ENCODE results near the gene SLC22A14.
"Not testable (repeated sequence)": the region's sequence is repeated elsewhere in the genome, so short reads cannot be mapped to it uniquely, and the experiment has no call there.

The SLC22A14 gene

DNA sequence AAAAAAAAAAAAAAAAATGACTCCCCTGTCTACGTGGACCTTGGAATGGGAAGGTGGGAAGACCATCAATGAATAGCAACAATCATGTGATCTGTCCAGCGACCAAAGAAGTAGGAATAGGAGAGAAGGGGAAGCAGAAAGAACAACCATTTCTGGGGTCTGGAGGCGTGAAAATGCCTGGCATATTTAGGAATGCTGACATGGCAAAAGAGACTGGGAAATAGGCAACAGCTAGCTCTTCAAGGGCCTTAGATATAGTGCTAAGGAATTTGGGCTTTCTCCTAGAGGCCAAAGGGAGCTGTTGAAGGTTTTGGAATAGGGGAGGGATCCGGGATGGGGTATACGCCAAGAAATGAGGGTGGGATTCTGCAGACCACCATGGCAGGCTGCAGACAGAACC, 10.5 kb upstream of the SLC22A14 start:
- no peak for DNase-seq

DNA sequence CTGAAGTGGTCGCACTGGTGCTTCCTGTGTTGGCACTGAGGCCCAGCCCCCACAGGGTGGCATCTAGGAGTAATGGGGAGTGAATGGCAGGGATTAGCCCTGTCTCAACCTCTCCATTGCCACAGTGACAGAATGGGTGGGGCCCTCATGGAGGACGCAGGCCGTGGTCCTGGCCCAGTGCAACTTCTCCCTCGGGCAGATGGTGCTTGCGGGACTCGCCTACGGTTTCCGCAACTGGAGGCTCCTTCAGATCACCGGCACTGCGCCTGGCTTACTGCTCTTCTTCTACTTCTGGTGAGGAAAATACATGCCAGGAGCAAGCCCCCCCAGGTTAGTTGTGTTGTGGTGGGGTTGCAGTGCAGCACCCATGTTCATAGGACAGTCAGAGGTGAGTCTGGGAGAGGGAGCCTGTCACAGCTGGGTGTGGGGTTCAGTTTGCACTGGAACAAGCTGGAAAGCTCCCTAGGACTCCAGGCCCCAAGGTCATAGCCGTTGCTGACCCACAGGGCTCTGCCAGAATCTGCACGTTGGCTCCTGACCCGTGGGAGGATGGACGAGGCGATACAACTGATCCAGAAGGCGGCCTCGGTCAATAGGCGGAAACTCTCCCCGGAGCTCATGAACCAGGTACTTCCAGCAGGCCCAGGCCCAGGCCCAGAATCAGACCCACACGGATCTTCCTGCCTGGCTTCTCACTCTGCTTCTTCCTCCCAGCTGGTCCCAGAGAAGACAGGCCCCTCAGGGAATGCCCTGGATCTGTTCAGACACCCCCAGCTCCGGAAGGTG, 7.0 kb upstream of the SLC22A14 start:
- no peak for DNase-seq

DNA sequence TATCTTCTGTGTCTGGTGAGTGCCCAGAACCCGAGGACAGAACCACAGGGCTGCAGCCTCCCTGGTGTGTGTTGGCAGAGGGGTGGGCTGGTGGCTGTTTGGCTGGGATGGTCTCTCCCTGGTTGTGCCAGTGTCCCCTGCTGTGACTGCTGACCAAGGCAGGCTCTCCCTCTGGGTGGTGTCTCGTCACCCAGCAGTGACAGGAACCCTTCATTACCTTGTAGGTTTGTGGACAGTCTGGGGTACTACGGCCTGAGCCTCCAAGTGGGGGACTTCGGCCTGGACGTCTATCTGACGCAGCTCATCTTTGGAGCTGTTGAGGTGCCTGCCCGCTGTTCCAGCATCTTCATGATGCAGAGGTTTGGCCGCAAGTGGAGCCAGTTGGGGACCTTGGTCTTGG, 6.4 kb upstream of the SLC22A14 start:
- no peak for DNase-seq

DNA sequence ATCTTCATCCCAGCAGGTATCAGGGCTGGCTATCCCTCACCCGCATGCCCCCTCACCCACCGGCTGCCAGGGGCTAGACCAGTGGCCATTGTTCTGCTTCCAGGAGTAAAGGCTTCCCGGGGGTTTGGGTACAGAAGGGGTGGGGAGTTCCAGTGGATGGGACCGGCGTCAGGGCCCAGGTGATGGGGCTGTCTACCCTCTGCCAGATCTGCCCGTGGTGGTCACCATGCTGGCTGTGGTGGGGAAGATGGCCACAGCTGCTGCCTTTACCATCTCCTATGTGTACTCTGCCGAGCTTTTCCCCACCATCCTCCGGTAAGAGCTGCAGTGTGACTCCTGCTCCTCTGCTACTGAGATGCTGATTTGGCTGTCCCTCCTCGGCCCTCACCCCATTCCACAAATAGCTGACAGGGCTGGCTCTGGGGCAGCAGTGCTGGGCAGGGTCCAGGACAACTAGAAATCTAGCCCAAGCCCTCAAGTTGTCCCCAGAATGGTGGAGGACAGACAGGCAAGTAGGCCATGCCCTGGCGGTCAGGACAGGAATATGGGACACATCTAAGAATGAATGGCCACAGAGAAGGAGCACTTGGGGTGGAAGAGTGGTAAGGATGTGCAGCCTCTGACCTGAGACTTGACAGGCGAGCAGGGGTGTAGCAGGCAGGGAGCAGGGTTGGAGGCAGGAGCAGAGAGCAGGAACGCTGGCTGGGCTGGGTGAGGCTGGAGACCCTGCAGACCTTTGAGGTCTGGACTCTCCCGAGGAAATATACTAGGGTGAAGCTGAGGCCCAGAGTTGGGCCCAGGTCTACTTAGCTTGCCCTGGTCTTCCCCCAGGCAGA, 5.8 kb upstream of the SLC22A14 start:
- DNase-seq: no peak

DNA sequence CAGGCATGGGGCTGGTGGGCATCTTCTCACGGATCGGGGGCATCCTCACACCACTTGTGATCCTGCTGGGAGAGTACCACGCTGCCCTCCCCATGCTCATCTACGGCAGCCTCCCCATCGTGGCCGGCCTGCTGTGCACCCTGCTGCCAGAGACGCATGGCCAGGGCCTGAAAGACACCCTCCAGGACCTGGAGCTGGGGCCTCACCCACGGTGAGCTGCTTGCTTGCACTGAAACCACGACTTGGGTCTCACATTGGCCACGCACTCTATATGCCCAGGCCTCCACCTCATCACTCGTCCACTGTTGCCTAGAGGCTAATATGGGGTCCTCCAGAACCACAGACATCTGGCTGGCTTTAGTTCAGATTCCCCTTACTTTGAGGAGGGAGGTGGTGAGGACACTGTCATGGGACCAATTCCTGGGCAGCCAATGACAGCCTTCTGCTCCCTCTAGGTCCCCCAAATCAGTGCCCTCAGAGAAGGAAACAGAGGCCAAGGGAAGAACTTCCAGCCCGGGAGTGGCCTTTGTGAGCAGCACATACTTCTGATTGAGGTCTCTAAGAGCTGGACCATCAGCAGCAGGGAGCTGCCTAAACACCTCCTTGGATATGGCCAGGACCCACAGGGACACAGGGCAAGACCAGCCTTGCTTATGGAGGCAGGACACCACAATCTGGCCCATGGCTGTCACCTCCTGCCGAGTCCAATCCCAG, 5.0 kb upstream of the SLC22A14 start:
- no peak for DNase-seq

DNA sequence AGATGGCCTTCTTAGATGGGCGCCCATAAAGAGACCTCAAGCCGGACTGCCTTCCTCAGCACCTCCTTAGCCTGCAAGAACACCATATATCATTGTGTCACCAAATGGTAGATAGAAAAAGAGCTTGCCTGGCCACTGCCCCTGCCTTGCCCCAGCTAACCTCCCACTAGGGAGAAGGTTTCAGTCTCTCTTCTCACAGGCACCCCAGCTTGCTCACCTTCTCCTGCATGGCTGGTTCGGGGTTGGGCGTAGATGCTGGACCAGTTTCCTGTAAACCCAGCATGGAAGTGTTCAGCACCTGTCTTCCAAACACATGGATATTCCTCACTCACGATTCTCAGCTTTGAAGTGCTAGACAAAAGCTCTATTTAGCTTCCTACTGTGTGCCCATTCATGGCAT, 3.3 kb upstream of the SLC22A14 start:
- DNase-seq: no peak

DNA sequence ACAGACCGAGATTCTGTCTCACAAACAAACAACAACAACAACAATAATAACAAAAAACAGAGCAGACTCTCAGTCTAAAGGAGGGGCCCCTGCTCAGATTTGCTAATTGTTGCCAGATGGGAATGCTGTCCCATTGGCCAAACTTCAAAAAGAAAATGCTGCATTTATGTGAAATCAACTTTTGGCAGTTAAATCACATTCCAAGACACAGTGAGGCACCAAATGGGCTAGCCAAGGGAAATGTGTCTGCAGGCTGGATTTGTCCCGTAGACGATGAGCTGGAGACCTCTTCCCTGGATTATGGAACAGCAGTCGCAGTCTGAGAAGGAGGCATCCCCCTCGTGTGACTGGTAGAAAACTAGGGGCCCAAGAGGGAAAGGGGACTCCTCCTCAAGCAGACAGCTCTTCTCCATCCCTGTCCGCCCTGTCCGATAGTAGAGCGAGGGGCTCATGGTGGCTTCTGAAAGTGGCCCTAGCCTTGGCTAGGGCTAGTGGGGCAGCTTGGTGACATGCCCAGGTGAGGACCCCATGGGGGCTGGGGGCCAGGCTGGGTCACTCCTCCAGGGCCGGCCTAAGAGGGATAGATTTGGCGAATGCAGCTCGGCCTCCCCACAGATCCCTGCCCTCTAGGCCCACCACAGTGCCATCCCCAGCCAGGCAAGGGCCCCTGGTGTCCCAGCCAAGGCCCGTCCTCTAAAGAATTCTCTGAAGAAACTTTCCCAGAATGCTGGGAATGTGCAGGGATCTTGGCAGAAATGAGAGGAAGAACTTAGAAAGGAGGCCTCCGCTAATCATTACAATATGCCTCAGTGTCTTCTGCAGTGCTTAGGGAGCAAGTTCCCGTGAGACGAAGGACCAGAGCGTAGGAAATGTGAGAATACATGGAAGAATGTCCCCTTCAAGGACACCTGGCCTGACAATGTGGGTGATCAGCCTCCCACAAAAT, 2.0 kb downstream of the SLC22A14 start:
- no peak for DNase-seq

DNA sequence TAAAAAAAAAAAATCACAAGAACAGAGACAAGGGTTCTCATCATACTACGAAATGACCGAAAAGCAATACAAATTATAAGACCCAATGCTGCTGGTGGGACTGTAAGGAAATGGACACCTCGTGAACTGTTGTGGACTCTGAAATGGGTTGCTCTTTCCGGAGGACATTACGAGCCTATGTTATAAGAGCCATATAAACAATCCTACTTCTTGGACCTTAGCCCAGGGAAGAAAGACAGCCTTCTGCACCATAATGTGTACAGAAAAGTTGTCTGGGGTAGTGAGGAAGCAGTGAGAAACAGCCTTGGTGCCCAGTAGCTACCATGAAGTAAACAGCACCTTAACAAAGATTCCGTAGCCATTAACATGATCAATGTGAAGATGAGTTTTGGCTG, 2.7 kb downstream of the SLC22A14 start:
- no peak for DNase-seq

DNA sequence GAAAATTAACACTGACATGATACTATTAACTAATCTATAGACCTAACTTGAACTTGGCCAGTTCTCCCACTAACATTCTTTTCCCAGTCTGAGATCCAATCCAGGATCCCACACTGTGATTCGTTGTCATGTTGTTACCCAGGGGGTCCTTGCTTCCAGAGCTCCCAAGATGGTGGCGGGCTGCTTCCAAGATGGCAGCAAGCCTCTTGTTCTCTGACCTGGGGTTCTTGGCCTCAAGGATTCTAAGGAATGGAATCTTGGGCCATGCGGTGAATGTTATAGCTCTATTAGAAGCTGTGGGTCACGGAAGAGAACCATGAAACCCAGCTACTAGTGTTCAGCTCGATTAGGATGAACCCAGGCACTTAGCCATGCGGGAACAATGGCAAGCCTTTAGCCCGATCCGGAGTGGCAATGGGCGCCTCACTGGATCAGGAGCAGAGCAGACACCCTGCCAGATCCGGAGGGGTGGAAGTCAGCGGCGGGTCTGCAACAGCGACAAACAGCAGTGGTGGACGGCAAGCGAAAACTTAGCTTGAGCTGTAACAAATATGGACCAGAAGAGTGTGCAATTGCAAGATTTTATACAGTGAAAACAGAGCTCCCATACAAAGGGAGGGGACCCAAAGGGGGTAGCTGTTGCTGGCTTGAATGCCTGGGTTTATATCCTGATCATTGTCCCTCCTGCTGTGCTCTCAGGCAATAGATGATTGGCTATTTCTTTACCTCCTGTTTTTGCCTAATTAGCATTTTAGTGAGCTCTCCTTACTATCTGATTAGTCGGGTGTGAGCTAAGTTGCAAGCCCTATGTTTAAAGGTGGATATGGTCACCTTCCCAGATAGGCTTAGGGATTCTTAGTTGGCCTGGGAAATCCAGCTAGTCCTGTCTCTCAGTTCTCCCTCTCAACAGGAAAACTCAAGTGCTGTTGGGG, 7.5 kb downstream of the SLC22A14 start:
- DNase-seq: not testable (repeated sequence)

DNA sequence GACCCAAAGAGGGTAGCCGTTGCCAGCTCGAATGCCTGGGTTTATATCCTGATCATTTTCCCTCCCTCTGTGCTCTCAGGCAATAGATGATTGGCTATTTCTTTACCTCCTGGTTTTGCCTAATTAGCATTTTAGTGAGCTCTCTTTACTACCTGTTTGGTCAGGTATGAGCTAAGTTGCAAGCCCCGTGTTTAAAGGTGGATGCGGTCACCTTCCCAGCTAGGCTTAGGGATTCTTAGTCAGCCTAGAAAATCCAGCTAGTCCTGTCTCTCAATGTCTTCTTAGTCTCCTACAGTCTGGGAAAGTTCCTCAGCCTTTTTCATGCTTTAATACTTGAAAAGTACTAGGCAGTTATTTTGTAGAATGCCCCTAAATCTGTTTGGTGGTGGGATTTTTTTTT, 15.0 kb downstream of the SLC22A14 start:
- not testable (repeated sequence) for DNase-seq

DNA sequence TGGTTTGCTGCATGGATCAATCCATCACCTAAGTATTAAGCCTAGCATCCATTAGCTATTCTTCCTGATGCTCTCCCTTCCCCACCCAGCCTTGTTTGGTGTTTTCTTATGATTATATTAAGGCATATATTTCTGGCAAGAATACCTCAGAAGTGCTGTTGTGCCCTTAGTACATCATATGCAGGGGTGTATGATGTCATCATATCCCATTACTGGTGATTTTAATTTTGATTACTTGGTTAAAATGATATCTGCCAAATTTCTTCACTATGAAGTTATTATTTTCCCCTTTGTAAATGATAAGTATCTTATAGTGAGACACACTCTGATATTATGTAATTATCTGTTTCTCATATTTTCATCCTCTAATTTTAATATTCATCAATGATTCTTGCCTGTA, 15.4 kb downstream of the SLC22A14 start:
- DNase-seq: no peak

DNA sequence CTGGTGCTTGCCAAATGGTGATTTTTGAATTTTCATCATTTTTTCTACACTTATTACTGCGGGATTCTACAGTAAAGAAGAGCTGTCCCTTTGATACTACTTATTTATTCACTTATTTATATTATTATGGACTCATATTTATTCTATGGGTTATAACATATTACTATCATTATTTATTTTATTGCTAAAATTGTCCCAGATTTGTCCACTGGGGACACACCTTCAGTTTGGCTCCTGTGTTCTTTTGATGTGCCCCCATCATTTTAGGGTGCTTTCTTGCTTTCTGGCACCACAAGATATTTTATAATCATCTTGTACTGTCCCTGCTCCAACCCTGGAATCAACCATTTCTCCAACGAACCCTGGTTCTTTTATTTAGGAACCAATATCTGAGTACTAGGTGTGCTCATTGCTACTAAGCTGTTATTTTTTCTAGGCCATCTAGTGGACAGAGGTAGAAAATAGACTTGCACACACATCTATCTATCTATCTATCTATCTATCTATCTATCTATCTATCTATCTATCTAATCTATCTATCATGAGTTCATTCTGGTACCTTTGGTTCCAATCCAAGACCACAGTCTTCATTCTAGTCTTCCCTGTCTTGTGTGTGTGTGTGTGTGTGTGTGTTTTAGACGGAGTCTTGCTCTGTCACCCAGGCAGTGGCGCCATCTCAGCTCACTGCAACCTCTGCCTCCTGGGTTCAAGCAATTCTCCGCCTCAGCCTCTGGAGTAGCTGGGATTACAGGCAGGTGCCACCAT, 16.0 kb downstream of the SLC22A14 start:
- no peak for DNase-seq

DNA sequence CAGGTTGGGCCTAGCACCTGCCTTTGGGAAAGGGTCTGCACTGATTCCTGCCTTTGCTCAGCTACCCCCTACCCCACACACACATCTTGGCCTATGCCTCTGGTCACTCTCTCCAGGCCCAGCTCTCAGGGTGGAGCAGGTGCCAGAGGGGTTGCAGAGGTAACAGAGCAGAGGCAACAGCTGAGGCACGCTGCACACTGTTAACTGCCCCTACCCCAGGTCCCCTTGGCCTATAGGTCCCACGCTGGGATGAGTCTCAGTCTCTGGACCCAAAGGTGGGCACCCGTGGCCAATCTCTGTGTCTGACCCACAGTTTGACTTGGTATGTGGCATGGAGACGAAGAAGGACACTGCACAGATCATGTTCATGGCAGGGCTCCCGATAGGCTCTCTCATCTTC, 24.8 kb downstream of the SLC22A14 start:
- no peak for DNase-seq

DNA sequence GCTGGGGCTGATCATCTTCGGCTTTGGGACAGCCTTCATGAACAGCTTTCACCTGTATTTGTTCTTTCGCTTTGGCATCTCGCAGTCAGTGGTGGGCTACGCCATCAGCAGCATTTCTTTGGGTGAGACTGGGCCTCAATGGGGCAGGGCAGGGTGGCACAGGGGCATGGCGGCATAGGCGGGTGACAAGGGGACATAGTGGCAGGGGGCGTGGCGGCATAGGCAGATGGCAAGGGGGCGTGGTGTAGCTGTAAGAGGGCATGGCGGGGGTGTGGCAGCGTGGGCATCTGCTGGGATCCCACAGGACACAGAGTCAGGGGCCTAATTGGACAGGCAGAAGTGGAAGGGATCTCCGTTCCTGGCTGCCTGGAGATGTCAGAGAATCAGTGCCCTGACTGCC, 25.5 kb downstream of the SLC22A14 start:
- DNase-seq: no peak

DNA sequence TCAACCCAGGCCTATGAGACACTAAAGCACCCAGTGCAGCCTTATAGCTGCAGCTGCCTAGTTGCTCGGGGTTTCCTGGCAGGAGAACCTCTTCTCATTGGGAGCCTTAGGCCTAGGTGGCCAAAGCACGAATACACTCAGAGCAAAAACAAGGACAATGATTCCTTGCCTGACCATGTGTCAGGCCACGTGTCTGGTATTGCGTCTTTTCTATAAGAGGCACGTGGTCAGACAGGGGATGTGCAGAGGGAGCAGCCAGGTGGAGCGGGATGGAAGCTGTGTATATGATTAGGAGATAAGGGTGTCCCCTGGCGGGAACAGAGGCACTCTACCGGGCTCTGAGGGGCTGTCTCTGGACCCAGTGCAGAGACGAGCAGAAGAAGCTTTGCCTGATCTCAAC, 26.4 kb downstream of the SLC22A14 start:
- DNase-seq: no peak

DNA sequence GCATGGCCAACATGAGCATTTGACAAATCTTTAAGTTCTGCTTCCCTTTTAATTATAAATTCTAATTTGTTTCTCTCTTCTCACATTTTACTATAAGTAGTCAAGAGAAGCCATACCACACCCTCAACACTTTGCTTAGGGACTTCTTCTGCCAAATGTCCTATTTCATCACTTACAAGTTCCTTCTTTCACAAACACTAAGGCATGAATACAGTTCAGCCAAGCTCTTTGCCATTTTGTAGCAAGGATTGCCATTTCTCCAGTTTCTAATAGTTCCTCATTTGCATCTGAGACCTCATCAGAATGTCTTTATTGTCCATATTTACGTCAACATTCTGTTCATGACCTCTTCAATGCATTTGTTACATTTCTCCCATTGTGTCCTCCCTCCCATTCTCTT, 29.4 kb downstream of the SLC22A14 start:
- DNase-seq: no peak

DNA sequence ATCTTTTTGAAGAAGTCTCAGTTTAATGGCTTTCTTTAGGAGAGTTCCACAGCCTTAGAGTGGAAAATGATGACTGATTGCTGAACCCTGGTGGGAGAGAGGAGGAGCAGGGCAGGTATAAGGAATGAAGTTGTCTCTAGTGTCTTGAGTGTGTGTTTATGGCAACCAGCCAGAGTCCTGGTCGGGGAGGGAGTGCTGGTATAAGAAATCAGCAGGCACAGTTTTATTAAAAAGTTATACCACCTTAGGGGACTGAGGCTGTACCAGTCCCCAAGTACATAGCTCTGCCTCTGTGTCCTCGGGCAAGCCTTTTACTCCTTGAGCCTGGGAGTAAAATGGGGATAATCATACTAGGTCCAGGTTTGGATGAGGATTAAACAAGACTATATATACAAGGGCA, 29.8 kb downstream of the SLC22A14 start:
- no peak for DNase-seq

DNA sequence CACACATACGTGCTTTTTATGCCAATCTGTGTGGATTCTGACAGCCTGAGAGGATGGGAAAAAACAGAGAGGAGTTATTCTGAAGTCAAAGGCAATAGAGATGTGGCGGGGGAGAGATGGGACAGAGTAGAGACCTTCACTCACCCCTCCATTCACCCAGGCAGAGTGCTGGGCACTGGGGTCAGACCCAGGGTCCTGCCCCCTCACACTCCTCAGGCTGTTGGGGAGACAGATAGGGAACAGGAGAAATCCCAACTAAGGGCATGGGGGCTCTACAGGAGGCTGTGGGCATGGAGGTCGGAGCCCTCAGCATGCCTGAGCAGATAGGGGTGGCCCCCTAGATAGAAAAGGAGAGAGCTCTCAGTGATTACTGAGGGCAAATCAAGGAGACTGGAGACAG, 30.3 kb downstream of the SLC22A14 start:
- DNase-seq: no peak

DNA sequence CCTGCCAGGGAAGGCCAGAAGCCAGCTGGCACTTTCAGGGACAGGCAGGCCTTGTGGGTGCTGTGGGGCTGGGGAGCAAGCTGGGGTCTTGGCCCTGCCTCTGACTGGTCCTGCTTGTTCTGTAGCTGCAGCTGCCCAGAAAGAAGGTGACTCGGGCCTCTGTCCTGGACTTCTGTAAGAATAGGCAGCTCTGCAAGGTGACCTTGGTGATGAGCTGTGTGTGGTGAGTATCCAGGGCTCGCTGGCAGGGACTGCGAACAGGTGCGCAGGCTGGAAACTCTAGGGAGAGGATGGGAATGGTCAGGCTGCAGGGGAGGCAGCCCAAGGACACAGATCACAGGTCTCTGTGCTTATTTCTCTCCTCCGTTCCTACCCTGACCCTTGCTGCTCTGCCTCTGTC, 31.2 kb downstream of the SLC22A14 start:
- DNase-seq: no peak

DNA sequence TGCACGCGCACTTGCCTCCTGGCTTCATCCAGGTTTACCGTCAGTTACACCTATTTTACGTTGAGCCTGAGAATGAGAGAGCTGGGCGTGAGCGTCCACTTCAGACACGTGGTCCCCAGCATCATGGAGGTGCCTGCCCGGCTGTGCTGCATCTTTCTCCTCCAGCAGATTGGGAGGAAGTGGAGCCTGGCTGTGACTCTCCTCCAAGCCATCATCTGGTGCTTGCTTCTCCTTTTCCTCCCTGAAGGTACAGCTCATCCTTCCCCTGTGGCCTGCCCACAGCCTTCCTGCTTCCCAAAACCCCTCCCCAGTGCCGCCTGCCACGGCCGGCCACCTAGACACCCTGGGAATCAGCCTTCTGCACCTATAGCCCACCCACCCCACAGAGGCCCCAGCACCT, 31.6 kb downstream of the SLC22A14 start:
- no peak for DNase-seq

All from activated T-cell treated with anti-CD3 and anti-CD28 coated beads, Interleukin-2, amount 50 U/mL, for 48 hours (primary cell).